Transverse colon (tissue), 4 donors: ENCODE measurements around the gene CPOX.

ENCODE experiments used
- POLR2AphosphoS5 ChIP-seq, 3 donors: sonication (generic); formaldehyde crosslinking; IDR thresholded peaks; one replicate each; pipeline ENCODE4 v1.6.1; 2016; ENCODE audit warnings: antibody characterized with exemption in 3 of 3
- TF ChIP-seq, protein P1 (sequence below), 5 experiments: fragments of 200-600 bp in 3 of 5; fragments of 450-650 bp in 2 of 5; sonication (generic) in 3 of 5; IDR thresholded peaks; 1 replicate in 2 of 5; 2 replicates in 3 of 5; pipeline ENCODE4 v1.5.1; 2016 to 2017; ENCODE audit warnings: antibody characterized with exemption in 5 of 5, inconsistent platforms in 3 of 5, mild to moderate bottlenecking in 2 of 5, moderate library complexity in 1 of 5

- TF ChIP-seq, protein P1, sequence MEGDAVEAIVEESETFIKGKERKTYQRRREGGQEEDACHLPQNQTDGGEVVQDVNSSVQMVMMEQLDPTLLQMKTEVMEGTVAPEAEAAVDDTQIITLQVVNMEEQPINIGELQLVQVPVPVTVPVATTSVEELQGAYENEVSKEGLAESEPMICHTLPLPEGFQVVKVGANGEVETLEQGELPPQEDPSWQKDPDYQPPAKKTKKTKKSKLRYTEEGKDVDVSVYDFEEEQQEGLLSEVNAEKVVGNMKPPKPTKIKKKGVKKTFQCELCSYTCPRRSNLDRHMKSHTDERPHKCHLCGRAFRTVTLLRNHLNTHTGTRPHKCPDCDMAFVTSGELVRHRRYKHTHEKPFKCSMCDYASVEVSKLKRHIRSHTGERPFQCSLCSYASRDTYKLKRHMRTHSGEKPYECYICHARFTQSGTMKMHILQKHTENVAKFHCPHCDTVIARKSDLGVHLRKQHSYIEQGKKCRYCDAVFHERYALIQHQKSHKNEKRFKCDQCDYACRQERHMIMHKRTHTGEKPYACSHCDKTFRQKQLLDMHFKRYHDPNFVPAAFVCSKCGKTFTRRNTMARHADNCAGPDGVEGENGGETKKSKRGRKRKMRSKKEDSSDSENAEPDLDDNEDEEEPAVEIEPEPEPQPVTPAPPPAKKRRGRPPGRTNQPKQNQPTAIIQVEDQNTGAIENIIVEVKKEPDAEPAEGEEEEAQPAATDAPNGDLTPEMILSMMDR (IDR thresholded peaks at IDR 0.05): no peak
- TF ChIP-seq POLR2AphosphoS5 (IDR thresholded peaks at IDR 0.05): no peak
These were observed 19.3 kb downstream of the CPOX start for GRCh38 chr3:98574132-98574531.
